Measurements from ENCODE around the gene F10.

GRCh38 chr13:113077566-113077952, 45.0 kb upstream of the F10 start:
- TF ChIP-seq CTCF (IDR thresholded peaks at IDR 0.05 in 8 of 11, conservative IDR thresholded peaks at IDR 0.05 in 3 of 11) (no peak), POLR2A (IDR thresholded peaks at IDR 0.05) (no peak), POLR2AphosphoS5 (IDR thresholded peaks at IDR 0.05) (no peak)
